Measurements from ENCODE around the gene HACD2. TPM values are rescaled to one million over a fixed set of nuclear protein-coding genes. Genes with fewer than 3 reads are reported as not detected.

Gene HACD2
- polyA plus RNA-seq, 1 of the 3 experiments (the other 2 are of a cell fraction): 13.8 TPM

DNA sequence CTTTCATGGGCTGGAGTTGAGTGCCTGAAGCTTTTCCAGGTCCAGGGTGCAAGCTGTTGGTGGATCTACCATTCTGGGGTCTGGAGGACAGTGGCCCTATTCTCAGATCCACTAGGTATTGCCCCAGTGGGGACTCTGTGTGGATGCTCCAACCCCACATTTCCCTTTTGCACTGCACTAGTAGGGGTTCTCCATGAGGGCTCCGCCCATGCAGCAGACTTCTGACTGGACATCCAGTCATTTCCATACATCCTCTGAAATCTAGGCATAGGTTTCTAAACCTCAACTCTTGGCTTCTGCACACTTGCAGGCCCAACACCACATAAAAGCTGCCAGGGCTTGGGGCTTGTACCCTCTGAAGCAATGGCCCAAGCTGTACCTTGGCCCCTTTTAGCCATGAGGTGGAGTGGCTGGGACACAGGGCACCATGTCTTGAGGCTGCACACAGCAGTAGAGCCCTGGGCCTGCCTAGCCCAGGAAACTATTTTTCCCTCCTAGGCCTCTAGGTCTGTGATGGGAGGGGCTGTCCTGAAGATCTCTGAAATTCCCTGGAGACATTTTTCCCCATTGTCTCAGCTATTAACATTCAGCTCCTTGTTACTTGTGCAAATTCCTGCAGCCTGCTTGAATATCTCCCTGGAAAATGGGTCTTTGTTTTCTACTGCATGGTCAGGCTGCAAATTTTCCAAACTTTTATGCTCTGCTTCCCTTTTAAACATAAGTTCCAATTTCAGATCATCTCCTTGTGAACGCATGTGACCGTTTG, 6.0 kb upstream of the HACD2 start:
- no peak for TF ChIP-seq TEAD4 (IDR thresholded peaks at IDR 0.05; ENCODE audit: borderline replicate concordance, insufficient read depth)
- TF ChIP-seq SIN3A (IDR thresholded peaks at IDR 0.05; ENCODE audit: borderline replicate concordance, low read depth, low read length): no peak
- TF ChIP-seq GABPA (IDR thresholded peaks at IDR 0.05; ENCODE audit: low read depth): no peak
- TF ChIP-seq, protein P1, sequence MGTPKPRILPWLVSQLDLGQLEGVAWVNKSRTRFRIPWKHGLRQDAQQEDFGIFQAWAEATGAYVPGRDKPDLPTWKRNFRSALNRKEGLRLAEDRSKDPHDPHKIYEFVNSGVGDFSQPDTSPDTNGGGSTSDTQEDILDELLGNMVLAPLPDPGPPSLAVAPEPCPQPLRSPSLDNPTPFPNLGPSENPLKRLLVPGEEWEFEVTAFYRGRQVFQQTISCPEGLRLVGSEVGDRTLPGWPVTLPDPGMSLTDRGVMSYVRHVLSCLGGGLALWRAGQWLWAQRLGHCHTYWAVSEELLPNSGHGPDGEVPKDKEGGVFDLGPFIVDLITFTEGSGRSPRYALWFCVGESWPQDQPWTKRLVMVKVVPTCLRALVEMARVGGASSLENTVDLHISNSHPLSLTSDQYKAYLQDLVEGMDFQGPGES (IDR thresholded peaks at IDR 0.05; ENCODE audit: low read depth, low read length): no peak
- CTCF ChIA-PET: no interaction called here

DNA sequence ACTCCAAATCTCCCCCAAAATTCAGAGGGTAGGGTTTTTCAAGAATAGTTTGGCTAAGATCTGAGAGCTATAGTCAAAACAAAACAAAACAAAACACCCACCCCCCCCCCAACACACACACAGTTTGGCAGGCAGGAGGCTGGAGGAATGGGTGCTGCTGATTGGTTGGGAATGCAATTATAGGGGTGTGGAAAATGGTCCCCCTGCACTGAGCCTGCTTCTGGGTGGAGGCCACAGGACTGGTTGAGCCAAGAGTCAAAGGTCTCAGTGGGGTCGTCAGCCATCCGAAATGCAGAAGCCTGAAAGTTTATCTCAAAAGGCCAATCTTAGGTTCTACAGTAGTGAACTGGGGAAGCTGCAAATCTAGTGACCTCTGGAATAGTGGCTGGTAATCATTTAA, 2.5 kb upstream of the HACD2 start:
- CTCF ChIA-PET: interaction anchor here (1.8 kb wide), 1 partner anchor 65 kb away, joined by 5 read pairs; no protein-coding TSS in a partner anchor
- H4K20me1 ChIP-seq (ENCODE audit: insufficient read depth): no peaks in the 10 kb centered on the region
- H3K79me2 ChIP-seq (ENCODE audit: insufficient read depth): peaks cover 40% of the 10 kb centered on the region
- no peaks in the 10 kb centered on the region for H3K9me2 ChIP-seq
- POLR2A ChIA-PET: no interaction called here
- H3F3A ChIP-seq (replicated peaks; ENCODE audit: insufficient read depth): peaks cover 15% of the 10 kb centered on the region
- peaks cover 4 to 9% of the 10 kb centered on the region in 2 experiments; a peak in 3 of 4 replicates for H3K4me1 ChIP-seq (ENCODE audit: control insufficient read depth in 1 of 2, insufficient read depth in 2 of 2, low read depth in 1 of 2, low read length in 1 of 2)
- 83% methylated on average over 2 of the region's 2 CpGs for WGBS (ENCODE audit: low lambda C conversion rate)
- H3K9ac ChIP-seq: no peak overlapping the region
- peaks cover 0 to 35% of the 10 kb centered on the region in 2 experiments for H3K36me3 ChIP-seq (replicated peaks in 1 of 2; ENCODE audit: control insufficient read depth in 1 of 2, insufficient read depth in 2 of 2, low read length in 1 of 2)
- no peak overlapping the region for H3K27ac ChIP-seq (ENCODE audit: low read depth in 2 of 2, low read length in 1 of 2)
- no peaks in the 10 kb centered on the region for H3K9me3 ChIP-seq
- no peak overlapping the region for H3K4me3 ChIP-seq (ENCODE audit: low read depth in 2 of 2, low read length in 1 of 2)
- no peaks in the 10 kb centered on the region for H3K27me3 ChIP-seq (ENCODE audit: insufficient read depth)
- H2AFZ ChIP-seq (ENCODE audit: low read depth): no peak overlapping the region
- H3K4me2 ChIP-seq: peak overlapping the region; percentile 75; the same call in 1 of the 2 replicates
- no peak for DNase-seq
- TF ChIP-seq, protein P2, sequence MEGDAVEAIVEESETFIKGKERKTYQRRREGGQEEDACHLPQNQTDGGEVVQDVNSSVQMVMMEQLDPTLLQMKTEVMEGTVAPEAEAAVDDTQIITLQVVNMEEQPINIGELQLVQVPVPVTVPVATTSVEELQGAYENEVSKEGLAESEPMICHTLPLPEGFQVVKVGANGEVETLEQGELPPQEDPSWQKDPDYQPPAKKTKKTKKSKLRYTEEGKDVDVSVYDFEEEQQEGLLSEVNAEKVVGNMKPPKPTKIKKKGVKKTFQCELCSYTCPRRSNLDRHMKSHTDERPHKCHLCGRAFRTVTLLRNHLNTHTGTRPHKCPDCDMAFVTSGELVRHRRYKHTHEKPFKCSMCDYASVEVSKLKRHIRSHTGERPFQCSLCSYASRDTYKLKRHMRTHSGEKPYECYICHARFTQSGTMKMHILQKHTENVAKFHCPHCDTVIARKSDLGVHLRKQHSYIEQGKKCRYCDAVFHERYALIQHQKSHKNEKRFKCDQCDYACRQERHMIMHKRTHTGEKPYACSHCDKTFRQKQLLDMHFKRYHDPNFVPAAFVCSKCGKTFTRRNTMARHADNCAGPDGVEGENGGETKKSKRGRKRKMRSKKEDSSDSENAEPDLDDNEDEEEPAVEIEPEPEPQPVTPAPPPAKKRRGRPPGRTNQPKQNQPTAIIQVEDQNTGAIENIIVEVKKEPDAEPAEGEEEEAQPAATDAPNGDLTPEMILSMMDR (IDR thresholded peaks at IDR 0.05): no peak
- TF ChIP-seq MXI1 (IDR thresholded peaks at IDR 0.05; ENCODE audit: low read depth, low read length) (no peak), FOXJ3 (CRISPR knock-in tag; IDR thresholded peaks at IDR 0.05) (no peak), YY1 (IDR thresholded peaks at IDR 0.05; ENCODE audit: low read depth) (no peak), NFIC (IDR thresholded peaks at IDR 0.05; ENCODE audit: borderline replicate concordance) (no peak), TCF12 (IDR thresholded peaks at IDR 0.05) (no peak), FOSL2 (IDR thresholded peaks at IDR 0.05; ENCODE audit: borderline replicate concordance, low read depth) (no peak), NRF1 (IDR thresholded peaks at IDR 0.05; ENCODE audit: low read depth, low read length) (no peak), RCOR1 (IDR thresholded peaks at IDR 0.05; ENCODE audit: low read length) (no peak), RAD21 (IDR thresholded peaks at IDR 0.05; ENCODE audit: low read length) (no peak), GABPA (IDR thresholded peaks at IDR 0.05; ENCODE audit: low read depth) (no peak), RXRA (IDR thresholded peaks at IDR 0.05; ENCODE audit: borderline replicate concordance, low read depth) (no peak)
- TF ChIP-seq, protein P3, sequence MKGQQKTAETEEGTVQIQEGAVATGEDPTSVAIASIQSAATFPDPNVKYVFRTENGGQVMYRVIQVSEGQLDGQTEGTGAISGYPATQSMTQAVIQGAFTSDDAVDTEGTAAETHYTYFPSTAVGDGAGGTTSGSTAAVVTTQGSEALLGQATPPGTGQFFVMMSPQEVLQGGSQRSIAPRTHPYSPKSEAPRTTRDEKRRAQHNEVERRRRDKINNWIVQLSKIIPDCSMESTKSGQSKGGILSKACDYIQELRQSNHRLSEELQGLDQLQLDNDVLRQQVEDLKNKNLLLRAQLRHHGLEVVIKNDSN (IDR thresholded peaks at IDR 0.05; ENCODE audit: borderline replicate concordance, low read depth): no peak
- TF ChIP-seq, protein P4, sequence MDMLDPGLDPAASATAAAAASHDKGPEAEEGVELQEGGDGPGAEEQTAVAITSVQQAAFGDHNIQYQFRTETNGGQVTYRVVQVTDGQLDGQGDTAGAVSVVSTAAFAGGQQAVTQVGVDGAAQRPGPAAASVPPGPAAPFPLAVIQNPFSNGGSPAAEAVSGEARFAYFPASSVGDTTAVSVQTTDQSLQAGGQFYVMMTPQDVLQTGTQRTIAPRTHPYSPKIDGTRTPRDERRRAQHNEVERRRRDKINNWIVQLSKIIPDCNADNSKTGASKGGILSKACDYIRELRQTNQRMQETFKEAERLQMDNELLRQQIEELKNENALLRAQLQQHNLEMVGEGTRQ (IDR thresholded peaks at IDR 0.05; ENCODE audit: borderline replicate concordance, low read depth, low read length): no peak
- TF ChIP-seq, protein P5, sequence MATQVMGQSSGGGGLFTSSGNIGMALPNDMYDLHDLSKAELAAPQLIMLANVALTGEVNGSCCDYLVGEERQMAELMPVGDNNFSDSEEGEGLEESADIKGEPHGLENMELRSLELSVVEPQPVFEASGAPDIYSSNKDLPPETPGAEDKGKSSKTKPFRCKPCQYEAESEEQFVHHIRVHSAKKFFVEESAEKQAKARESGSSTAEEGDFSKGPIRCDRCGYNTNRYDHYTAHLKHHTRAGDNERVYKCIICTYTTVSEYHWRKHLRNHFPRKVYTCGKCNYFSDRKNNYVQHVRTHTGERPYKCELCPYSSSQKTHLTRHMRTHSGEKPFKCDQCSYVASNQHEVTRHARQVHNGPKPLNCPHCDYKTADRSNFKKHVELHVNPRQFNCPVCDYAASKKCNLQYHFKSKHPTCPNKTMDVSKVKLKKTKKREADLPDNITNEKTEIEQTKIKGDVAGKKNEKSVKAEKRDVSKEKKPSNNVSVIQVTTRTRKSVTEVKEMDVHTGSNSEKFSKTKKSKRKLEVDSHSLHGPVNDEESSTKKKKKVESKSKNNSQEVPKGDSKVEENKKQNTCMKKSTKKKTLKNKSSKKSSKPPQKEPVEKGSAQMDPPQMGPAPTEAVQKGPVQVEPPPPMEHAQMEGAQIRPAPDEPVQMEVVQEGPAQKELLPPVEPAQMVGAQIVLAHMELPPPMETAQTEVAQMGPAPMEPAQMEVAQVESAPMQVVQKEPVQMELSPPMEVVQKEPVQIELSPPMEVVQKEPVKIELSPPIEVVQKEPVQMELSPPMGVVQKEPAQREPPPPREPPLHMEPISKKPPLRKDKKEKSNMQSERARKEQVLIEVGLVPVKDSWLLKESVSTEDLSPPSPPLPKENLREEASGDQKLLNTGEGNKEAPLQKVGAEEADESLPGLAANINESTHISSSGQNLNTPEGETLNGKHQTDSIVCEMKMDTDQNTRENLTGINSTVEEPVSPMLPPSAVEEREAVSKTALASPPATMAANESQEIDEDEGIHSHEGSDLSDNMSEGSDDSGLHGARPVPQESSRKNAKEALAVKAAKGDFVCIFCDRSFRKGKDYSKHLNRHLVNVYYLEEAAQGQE (IDR thresholded peaks at IDR 0.05; ENCODE audit: low read depth, low read length): no peak

More for the DNA sequence above, 6.0 kb upstream of the HACD2 start:
- H3K4me1 ChIP-seq (ENCODE audit: control insufficient read depth in 1 of 2, insufficient read depth in 2 of 2, low read depth in 1 of 2, low read length in 1 of 2): peaks cover 3 to 9% of the 10 kb centered on the region in 2 experiments; a peak in 3 of 4 replicates
- H4K20me1 ChIP-seq (ENCODE audit: insufficient read depth): no peaks in the 10 kb centered on the region
- no peak for DNase-seq
- H3K27ac ChIP-seq (ENCODE audit: low read depth in 2 of 2, low read length in 1 of 2): no peak overlapping the region
- 95% methylated on average over 3 of the region's 3 CpGs for WGBS (ENCODE audit: low lambda C conversion rate)
- no peak overlapping the region for H2AFZ ChIP-seq (ENCODE audit: low read depth)
- POLR2A ChIA-PET: no interaction called here
- peaks cover 26% of the 10 kb centered on the region; the same call in 1 of the 2 replicates for H3K79me2 ChIP-seq (ENCODE audit: insufficient read depth)
- no peaks in the 10 kb centered on the region for H3K27me3 ChIP-seq (ENCODE audit: insufficient read depth)
- H3K4me2 ChIP-seq: no peak overlapping the region
- H3K9ac ChIP-seq: no peak overlapping the region
- no peaks in the 10 kb centered on the region for H3K9me3 ChIP-seq
- no peak overlapping the region for H3K4me3 ChIP-seq (ENCODE audit: low read depth in 2 of 2, low read length in 1 of 2)
- peaks cover 0 to 52% of the 10 kb centered on the region in 2 experiments for H3K36me3 ChIP-seq (replicated peaks in 1 of 2; ENCODE audit: control insufficient read depth in 1 of 2, insufficient read depth in 2 of 2, low read length in 1 of 2)
- no peaks in the 10 kb centered on the region; the same call in 1 of the 2 replicates for H3K9me2 ChIP-seq
- H3F3A ChIP-seq (replicated peaks; ENCODE audit: insufficient read depth): peaks cover 21% of the 10 kb centered on the region

All from SK-N-SH (cell line).